OCI-LY1 (cell line): ENCODE results near the gene HOXA4.

Experiments used
- CTCF ChIP-seq: fragments of 200-600 bp; sonication (generic), shearing (Covaris generic); IDR thresholded peaks from 2 replicates; pipeline ENCODE4 v1.5.1; 2017; ENCODE audit warnings: mild to moderate bottlenecking, antibody characterized with exemption, low read length, moderate library complexity, mixed read lengths
- EZH2 ChIP-seq: fragments of 200-600 bp; sonication (generic), shearing (Covaris generic); IDR thresholded peaks from 2 replicates; pipeline ENCODE4 v1.8.0; 2017; ENCODE audit warnings: borderline replicate concordance, mixed run types, mild to moderate bottlenecking, antibody characterized with exemption, low read length, moderate library complexity, mixed read lengths

- TF ChIP-seq CTCF (no peak), EZH2 (no peak)
Observed at GRCh38 chr7:27153526-27153925, 23.0 kb upstream of the HOXA4 start.
